ENCODE measurements around the gene TSC22D1.

DNA sequence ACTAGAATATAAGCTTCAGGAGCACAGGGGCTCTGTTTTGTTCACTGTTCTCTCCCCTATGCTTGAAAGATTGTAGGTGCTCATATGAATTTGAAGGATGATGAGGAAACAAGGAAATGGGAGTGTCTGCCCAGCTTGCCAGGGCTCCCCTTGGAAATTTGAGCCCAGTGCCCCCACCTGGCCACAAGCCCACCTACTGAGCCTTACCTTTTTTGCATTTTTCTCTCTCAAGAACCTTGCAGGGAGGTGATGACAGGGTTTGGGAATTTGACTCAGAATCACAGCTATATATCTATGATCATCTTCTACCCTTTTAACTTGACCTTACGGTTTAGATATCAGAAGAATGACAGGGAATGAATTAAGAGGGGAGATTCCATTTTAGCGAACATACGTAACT is 168.8 kb downstream of the TSC22D1 start:
- TF ChIP-seq POLR2A (IDR thresholded peaks at IDR 0.05): no peak
- TF ChIP-seq, protein P1, sequence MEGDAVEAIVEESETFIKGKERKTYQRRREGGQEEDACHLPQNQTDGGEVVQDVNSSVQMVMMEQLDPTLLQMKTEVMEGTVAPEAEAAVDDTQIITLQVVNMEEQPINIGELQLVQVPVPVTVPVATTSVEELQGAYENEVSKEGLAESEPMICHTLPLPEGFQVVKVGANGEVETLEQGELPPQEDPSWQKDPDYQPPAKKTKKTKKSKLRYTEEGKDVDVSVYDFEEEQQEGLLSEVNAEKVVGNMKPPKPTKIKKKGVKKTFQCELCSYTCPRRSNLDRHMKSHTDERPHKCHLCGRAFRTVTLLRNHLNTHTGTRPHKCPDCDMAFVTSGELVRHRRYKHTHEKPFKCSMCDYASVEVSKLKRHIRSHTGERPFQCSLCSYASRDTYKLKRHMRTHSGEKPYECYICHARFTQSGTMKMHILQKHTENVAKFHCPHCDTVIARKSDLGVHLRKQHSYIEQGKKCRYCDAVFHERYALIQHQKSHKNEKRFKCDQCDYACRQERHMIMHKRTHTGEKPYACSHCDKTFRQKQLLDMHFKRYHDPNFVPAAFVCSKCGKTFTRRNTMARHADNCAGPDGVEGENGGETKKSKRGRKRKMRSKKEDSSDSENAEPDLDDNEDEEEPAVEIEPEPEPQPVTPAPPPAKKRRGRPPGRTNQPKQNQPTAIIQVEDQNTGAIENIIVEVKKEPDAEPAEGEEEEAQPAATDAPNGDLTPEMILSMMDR (IDR thresholded peaks at IDR 0.05 in 4 of 5, conservative IDR thresholded peaks at IDR 0.05 in 1 of 5): no peak

Data from gastrocnemius medialis (tissue), 4 donors.